EH (cell line): ENCODE results near the gene PFKFB4.
A peak's percentile ranks its signal among the peaks of the same experiment; 100 is the strongest.
"Not testable (repeated sequence)": the region's sequence is repeated elsewhere in the genome, so short reads cannot be mapped to it uniquely, and the experiment has no call there.

Source experiments
- DNase-seq: peaks from one replicate; pipeline ENCODE4 v3.0.0-alpha.2; 2015; ENCODE audit warnings: low read depth

PFKFB4 gene

GRCh38 chr3:48492461-48493202 lies 64.0 kb downstream of the PFKFB4 start:
- DNase-seq: peak; percentile 79

- no peak for DNase-seq
Measured at GRCh38 chr3:48486952-48487351, 69.7 kb downstream of the PFKFB4 start.

GRCh38 chr3:48482822-48483221 lies 73.8 kb downstream of the PFKFB4 start:
- DNase-seq: not testable (repeated sequence)

- DNase-seq: not testable (repeated sequence)
Measured at GRCh38 chr3:48480891-48481290, 75.7 kb downstream of the PFKFB4 start.

GRCh38 chr3:48478626-48479555 lies 77.7 kb downstream of the PFKFB4 start:
- DNase-seq: no peak

- no peak for DNase-seq
Measured at GRCh38 chr3:48477959-48478520, 78.6 kb downstream of the PFKFB4 start.

GRCh38 chr3:48476426-48477053 lies 80.1 kb downstream of the PFKFB4 start:
- no peak for DNase-seq

GRCh38 chr3:48475188-48475587 lies 81.4 kb downstream of the PFKFB4 start:
- no peak for DNase-seq

- no peak for DNase-seq
Measured at GRCh38 chr3:48474619-48475018, 82.0 kb downstream of the PFKFB4 start.

GRCh38 chr3:48474031-48474430 lies 82.6 kb downstream of the PFKFB4 start:
- DNase-seq: not testable (repeated sequence)

- no peak for DNase-seq
Measured at GRCh38 chr3:48473617-48473952, 83.0 kb downstream of the PFKFB4 start.

GRCh38 chr3:48472923-48473616 lies 83.5 kb downstream of the PFKFB4 start:
- DNase-seq: peak; percentile 94

- DNase-seq: no peak
Measured at GRCh38 chr3:48472673-48472922, 84.0 kb downstream of the PFKFB4 start.

- no peak for DNase-seq
Measured at GRCh38 chr3:48470286-48470685, 86.3 kb downstream of the PFKFB4 start.

- no peak for DNase-seq
Measured at GRCh38 chr3:48469046-48469915, 87.3 kb downstream of the PFKFB4 start.

GRCh38 chr3:48468329-48468731 lies 88.3 kb downstream of the PFKFB4 start:
- DNase-seq: no peak
